GM18519 (cell line): ENCODE measurements around the gene SNX30.
"Not testable (repeated sequence)": the region's sequence is repeated elsewhere in the genome, so short reads cannot be mapped to it uniquely, and the experiment has no call there.

Experiments
- ATAC-seq: cut with Tn5 transposase; IDR thresholded peaks from one replicate; pipeline ENCODE4 v1.9.1; 2021; ENCODE audit warnings: mild to moderate bottlenecking, moderate library complexity; ENCODE audit not compliant: unreplicated experiment, low FRiP score

The SNX30 gene, protein sequence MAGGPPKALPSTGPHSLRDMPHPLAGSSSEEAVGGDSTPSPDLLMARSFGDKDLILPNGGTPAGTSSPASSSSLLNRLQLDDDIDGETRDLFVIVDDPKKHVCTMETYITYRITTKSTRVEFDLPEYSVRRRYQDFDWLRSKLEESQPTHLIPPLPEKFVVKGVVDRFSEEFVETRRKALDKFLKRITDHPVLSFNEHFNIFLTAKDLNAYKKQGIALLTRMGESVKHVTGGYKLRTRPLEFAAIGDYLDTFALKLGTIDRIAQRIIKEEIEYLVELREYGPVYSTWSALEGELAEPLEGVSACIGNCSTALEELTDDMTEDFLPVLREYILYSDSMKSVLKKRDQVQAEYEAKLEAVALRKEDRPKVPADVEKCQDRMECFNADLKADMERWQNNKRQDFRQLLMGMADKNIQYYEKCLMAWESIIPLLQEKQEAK

DNA sequence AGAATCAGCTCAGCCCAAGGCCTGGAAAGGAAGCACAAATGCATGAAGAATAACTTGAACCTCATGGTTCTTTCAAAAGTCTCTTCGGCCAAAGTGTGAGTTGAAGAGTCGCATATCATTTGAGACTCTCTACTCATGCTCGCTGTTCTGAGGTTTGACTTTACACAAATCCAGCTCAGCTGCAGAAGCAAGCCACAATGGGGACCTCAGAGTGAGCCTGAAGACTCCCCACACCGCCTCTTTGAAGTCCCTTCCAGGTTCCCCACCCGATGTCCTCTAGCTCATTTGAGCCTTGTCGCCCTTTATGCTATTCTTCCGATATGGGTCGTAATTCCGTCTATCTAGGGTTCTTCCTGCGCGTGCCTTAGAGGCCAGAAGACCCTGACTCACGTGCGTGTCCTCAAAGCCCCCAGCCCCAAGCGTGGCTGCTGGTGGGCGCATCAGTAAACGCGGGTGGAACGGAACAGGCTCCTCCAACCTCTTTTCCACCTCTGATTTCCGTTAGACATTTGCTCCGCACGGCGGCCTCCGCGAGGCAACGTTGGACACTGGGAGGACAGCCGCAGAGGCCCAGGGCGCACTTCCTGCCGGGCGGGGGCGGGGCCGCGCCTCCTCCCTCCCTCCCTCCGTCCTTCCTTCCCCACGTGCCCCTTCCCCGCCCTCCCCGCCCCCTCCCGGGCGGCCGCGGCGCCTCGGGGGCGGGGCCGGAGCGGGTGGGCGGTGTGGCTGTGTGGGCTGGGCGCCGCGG lies at the start of gene SNX30:
Gene SNX30, plus strand, starts transcription at position 745 of the 748 bp plus-strand sequence. CDS start 242 bp downstream, outside the sequence.
- peak; percentile 64 for ATAC-seq

DNA sequence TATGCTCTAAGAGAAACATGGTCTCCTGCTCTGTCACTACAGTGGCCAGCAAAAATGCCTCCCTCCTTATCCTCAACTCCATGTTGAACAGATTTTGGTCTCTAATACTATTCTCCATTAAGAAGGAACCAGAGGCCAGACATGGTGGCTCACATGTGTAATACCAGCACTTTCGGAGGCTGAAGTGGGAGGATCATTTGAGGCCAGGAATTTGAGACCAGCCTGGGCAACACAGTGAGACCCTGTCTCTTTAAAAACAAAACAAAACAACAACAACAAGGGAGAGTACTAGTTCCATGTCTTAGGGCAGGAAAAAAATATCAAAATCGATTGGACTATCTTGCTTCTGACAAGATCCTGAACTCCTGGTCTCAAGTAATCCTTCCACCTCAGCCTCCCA lies 47.3 kb upstream of the SNX30 start:
- no peak for ATAC-seq

DNA sequence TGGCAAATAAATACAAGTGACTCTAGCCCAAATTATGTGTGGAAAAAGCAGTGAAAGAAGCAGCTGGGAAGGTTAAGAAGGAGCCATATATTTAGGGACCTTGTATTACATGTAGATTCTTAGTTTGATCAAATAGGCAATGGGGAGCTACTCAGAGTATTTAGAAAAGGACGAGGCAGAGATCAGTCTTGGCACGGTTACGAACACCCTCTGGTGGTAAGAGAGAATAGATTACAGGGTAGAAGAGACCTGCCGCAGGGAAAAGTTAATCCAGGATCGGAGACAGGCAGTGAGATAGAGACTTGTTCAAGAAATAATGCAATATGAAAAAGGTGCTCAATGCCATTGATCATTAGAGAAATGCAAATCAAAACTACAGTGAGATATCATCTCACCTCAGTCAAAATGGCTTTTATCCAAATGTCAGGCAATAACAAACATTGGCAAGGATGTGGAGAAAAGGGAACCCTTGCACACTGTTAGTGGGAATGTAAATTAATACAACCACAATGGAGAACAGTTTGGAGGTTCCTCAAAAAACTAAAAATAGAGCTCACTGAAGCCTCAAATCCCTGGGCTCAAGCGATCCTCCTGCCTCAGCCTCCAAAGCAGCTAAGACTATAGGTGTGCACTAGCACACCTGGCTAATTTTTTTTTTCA lies 44.7 kb upstream of the SNX30 start:
- ATAC-seq, result no peak

DNA sequence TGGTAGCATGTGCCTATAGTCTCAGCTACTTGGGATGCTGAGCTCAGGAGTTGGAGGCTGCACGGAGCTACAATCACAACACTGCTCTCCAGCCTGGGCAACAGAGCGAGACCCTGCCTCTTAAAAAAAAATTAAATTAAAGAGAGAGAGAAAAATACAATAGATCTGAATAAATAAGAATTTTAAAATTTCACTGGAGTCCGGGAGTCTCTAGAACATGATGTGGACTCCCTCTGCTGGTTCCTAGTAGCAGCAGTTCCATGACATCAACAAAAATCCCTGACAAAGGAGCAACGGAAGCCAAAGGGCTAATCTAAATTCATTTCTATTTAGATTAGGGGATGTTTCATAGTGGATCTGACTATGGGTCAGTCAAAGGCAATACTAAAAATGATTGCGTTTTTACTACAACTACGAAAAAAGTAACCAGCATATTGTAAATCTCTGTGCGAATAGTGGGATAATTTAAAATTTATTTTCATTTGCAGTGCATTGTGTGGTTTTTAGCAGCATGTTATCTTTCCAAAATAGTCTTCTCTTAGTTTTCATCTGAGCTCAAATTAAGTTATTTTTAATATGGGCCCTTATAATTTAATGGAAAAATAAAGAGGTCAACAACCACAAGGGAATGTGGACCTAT lies 39.4 kb upstream of the SNX30 start:
- ATAC-seq, result no peak

DNA sequence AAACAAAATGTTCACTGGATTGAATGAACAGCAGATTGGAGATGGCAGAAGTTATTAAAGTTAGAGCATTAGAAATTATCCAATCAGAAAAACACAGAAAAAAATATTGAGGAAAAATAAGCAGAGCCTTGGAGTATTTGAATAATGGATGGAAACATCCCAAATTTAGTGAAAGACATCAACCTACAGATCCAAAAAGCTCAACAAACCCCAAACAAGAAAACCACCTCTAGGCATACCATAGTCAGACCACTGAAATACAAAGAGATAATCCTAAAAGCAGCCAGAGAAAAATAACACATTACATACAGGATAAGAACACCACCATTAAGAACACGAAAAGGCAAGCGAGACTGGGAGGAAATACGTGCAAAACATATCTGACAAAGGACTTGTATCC lies 37.9 kb upstream of the SNX30 start:
- no peak for ATAC-seq

DNA sequence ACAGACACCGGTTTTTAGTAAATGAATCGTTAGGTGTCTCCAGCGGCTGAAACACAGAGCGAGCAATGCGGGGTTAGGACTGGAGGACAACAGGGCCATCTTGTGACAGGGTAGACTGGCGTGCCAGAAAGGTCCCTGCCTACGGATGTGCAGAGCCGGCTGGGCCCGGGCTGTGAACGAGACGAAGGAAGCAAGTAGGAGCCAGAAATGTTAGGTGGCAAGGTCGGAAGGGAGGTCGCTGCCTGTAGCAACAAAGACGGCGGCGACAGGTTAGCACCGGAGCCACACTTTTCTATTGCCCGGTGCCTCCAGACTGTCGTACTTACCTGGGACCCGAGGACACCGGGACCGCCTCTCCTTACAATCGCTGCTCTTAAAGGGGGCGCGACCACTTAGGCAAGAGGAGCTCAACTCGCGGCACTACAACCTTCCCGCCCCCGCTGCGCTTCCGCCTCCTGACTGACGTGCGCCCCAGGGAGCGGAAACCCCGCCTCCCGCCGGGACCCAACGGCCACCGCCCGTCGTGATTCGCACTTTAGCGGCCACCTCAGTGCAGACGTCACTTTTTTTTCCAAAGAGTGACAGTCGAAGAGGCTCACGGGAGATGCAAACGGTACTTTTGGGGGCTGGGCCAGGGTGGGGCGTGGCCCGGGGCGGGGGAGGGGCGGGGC lies 32.8 kb upstream of the SNX30 start, which contains the start of gene INIP:
Gene INIP, minus strand, starts transcription at position 457 of the 671 bp plus-strand sequence. CDS start 1,632 bp downstream, outside the sequence.
- ATAC-seq, result peak; percentile 74

DNA sequence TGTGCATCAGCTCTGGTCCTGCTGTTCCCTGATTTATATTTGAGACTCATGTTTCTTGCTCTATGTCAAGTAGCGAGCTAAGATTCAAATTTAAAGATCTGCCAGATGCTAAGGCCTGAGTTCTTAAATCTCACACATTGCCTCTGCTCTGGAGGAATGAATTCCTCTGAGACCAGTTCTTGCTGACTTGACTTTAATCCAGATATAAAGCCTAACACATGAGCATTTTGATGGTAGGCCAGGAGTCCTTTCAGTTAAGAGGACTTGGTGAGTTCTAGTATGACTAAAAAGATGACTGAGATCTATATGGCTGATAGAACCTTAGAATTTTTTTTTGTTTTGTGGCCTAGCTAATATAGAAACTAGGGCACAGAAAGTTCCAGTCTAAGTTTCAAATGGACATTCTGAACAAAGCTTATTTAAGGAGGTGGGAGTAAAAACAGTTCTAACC lies 31.3 kb upstream of the SNX30 start:
- ATAC-seq, result no peak

DNA sequence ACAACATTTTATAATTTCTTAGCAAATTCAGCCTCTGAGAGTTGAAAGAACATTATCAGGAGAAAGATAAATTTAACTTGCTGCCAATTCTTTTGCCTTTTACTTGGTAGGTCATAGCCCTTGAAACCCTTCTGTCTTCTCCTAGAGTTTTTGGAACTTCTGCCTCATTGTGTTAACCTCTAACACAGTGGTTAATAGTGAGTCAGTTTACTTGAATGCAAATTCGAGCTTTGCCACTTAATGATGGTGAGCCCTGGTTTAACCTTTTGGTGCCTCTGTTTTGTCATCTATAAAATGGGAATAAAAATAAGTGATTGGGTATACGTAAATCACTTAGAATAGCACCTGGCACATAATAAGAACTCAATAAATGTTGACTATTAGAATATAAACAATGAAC lies 30.9 kb upstream of the SNX30 start:
- no peak for ATAC-seq

DNA sequence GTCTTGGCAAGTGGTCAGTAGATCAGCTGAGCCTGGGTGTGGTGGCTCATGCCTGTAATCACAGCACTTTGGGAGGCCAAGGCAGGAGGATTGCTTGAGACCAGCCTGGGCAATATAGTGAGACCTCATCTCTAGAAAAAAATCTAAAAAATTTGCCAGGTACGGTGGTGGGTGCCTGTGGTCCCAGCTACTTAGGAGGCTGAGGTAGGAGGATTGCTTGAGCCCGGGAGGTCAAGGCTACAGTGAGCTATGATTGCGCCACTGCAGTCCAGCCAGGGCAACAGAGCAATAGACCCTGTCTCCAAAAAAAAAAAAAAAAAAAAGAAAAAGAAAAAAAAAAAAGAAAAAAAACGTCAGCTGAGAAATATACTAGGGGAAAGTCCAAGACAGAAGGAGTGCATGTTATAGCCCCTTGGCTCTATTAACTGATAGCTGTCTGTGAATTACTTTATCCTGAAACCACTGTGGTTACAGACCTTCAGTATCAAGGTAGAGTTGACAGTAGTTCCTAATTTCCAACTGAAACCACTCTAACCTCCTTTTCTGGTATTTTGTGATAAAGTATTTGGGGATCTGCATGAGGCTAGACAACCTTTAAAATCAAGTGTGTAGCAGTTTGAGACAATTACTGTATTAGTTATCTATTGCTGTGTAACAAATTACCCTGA lies 30.3 kb upstream of the SNX30 start:
- no peak for ATAC-seq

DNA sequence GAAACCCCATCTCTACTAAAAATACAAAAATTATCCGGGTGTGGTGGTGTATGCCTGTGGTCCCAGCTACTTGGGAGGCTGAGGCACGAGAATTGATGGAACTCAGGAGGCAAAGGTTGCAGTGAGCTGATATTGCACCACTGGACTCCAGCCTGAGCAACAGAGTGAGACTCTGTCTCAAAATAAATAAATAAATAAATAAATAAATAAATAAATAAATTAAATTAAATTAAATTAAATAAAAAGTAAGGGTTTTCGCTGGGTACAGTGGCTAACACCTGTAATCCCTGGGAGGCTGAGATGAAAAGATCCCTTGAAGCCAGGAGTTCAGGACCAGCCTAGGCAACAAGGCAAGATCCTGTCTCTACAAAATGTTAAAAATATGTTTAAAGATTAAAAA lies 27.8 kb upstream of the SNX30 start:
- not testable (repeated sequence) for ATAC-seq

DNA sequence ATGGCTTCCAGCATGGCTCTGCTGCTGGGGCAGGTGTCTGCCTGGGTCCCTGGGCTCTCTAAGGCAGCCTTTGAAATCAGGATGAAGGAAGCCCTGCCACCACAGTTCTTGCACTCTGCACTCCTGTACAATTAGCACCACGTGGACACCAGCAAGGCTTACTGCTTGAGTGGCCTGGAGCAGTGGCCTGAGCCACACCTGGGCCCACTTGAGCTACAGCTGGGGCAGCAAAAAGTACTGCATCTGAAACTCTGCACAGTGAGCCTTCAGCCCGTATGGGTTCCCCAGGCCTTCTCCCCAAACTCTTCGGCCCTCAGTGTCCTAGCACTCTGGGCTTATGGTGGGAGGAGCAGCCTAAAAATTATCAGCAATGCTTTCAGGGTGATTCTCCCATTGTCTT lies 24.6 kb upstream of the SNX30 start:
- ATAC-seq, result no peak

DNA sequence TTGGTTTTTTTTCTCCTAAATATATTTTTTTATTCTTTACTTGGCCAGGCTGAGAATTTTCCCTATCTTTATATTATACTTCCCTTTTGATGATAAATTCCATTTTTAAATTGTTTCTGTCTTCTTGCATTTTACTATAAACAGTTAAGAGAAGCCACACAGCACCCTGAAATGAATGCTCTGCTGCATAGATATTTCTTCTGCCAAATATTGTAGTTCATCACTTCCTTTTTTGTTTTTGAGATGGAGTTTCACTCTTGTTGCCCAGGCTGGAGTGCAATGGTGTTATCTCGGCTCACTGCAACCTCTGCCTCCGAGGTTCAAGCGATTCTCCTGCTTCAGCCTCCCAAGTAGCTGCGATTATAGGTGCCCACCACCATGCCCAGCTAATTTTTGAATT lies 24.1 kb upstream of the SNX30 start:
- ATAC-seq, result no peak

DNA sequence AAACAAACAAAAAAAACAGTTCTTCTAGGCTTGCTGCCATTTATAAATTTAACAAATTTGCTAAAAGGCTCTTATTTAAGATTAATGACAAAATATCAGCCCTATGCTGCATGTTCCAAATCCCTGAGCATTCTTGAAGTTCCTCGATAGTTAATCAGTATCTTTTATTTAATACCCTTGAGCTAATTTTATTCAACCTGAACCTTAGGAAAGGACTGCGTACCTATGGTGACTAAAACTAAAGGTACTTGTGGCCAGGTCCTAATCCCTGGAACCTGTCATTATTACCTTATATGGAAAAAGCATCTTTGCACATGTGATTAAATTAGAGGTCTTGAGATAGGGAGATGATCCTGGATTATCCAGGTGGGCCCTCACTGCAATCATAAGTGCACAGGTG lies 22.2 kb upstream of the SNX30 start:
- no peak for ATAC-seq

DNA sequence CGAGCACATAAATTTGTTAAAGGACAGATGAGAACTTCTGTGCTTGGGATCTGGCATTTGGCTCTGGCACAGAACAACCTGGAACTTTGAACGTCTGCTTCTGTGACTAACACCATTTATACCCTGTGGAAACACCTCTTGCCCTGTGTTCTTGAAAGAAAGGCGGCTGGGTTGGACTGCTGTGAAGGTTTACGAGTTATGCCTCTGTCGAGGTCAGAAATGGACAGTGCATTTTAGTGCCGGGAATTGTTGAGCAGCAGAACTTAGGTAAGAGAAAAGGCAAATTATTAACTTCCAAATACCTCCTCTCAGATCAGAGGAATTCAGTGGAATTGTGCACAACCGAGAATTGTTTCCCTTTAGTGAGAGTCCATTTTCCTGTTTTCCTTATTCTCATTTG lies 18.6 kb upstream of the SNX30 start:
- no peak for ATAC-seq

DNA sequence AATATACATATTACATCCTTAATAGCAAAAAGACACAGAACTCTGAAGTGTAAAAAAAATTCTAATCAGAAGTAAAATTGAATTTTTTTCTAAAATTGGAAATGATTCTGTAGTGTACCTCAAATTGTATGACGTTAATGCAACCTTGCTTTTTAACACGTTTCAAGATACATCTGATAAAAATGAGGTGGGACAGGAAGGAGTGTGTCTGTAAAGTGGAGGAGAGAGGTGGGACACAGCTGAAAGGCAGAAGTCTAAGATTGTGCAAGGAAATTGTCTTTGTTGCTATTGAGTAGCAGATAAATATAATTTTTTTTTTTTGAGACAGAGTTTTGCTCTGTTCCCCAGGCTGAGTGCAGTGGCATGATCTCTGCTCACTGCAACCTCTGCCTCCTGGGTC lies 15.7 kb upstream of the SNX30 start:
- ATAC-seq, result no peak

DNA sequence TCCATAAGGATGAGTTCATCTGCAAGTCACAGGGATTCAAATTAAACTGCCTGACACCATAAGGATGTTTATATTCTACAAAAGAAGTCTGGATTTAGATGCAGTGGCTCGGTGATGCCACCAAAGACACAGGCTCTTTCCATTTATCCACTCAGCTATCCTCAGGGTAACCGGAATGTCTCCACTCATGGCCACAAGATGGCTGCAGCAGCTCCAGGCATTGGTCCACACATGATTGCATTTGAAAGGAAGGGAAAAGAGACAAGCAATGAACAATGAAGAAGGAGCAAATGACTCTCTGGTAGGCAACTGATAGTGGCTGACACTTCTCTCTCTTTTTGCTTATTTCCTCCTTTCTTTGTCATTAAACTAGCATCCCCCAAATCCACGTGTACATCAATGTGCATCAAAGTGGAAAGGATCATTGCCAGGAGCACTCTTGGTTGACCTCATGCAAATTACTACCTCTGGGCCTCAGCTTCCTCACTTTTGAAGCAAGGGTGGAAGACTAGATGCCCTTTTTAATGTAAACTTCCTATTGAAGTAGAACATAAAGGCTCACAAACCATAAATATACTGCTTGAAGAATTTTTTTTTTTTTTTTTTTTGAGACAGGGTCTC lies 7.2 kb upstream of the SNX30 start:
- ATAC-seq, result no peak

DNA sequence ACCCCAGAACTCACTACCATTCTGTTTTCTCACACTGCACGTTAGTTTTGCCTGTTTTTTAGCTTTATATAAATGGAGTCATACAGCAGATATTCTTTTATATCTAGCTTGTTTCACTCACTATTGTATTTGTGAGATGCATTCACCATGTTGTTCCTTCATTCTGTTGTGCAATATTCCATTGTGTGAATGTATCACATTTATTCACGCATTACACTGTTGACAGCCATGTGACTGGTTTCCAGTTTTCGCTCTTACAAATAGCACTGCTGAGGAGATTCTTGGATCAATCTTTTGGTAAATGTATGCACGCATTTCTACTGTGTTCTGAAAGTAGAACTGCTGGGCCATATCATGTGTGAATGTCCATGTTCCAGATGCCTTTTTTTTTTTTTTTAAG lies 6.4 kb upstream of the SNX30 start:
- ATAC-seq, result no peak

DNA sequence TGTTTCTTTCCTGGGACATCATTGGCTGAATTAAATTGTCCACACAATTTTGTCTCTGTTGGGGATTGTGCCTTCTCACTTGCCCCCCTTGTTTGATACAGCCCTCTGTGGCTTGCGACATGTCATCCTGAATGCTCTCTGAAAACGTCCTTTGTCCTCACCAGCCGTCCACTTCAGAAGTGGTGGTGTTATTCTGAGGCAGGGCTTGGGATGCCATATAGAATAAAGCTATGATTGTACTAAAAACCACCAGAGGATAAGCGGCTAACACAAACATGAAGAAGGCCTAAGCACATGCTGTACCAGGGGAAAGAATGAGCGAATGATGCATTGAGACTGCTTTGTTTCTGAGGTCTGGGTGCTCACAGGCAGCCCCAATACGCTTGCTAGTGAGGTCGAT lies 3.5 kb upstream of the SNX30 start:
- ATAC-seq, result no peak

DNA sequence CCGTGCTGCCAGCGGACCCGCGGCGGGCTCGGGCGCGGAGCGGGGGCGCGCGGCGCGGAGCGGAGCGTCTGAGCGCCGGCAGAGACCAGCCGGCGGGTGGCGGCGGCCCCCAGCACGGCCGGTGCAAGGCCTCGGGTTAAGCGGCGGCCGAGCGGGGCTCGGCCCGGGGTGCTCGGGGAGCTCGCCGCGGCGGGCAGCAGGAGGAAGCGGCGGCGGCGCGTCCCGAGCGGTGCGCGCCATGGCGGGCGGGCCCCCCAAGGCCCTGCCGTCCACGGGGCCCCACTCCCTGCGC lies 150 bp downstream of the SNX30 start:
- ATAC-seq, result no peak
